BLaER1 treated with 17β-estradiol and CSF1 and Interleukin-3, amounts not matched to agents 10 nM and 100 nM (cell line): ENCODE data around the gene GNB1L.

Experiments used
- H3K27ac ChIP-seq, 11 experiments: shearing (Covaris generic); formaldehyde crosslinking; 2 replicates each; pipeline ENCODE4 v1.8.1; 2022
- H3K27me3 ChIP-seq, 11 experiments: shearing (Covaris generic); formaldehyde crosslinking; 2 replicates each; pipeline ENCODE4 v1.8.1; 2022
- H3K36me3 ChIP-seq, 11 experiments: shearing (Covaris generic); formaldehyde crosslinking; 2 replicates each; pipeline ENCODE4 v1.8.1; 2022
- H3K4me1 ChIP-seq, 10 experiments: shearing (Covaris generic); formaldehyde crosslinking; 2 replicates each; pipeline ENCODE4 v1.8.1; 2022
- H3K4me2 ChIP-seq, 11 experiments: shearing (Covaris generic); formaldehyde crosslinking; 2 replicates each; pipeline ENCODE4 v1.8.1; 2022
- H3K4me3 ChIP-seq, 10 experiments: shearing (Covaris generic); formaldehyde crosslinking; 2 replicates each; pipeline ENCODE4 v1.8.1; 2022
- H3K9ac ChIP-seq, 11 experiments: shearing (Covaris generic); formaldehyde crosslinking; 2 replicates each; pipeline ENCODE4 v1.8.1; 2022
- H3K9me3 ChIP-seq, 11 experiments: shearing (Covaris generic); formaldehyde crosslinking; replicated peaks in 1 of 11; 2 replicates each; pipeline ENCODE4 v1.8.1; 2022
- H4K20me1 ChIP-seq, 11 experiments: shearing (Covaris generic); formaldehyde crosslinking; 2 replicates each; pipeline ENCODE4 v1.8.1; 2022
- Cebpa-rat ChIP-seq, 11 experiments: shearing (Covaris generic); IDR thresholded peaks; 2 replicates each; pipeline ENCODE4 v1.8.1; 2022

GNB1L gene

GRCh38 chr22:19848298-19849224 lies 6.1 kb downstream of the GNB1L start:
- Histone ChIP-seq H3K36me3 (peaks cover 40 to 65% (median 53%) of the 10 kb centered on the region in 11 experiments), H3K4me3 (no peak overlapping the region), H3K27me3 (no peaks in the 10 kb centered on the region), H3K9me3 (no peaks in the 10 kb centered on the region), H3K4me2 (peak overlapping the region in 7 of 11 experiments; percentile 4 to 43 (median 20); a peak in 10 of 22 replicates), H3K27ac (0 out of 22 replicates have a peak overlapping the region, but pooled peaks of 1 of the 11 experiments have one; percentile 9), H4K20me1 (peaks cover 5 to 100% (median 81%) of the 10 kb centered on the region in 11 experiments; a peak in 21 of 22 replicates), H3K4me1 (peaks cover 59 to 91% (median 72%) of the 10 kb centered on the region in 10 experiments), H3K9ac (peak overlapping the region in 1 of 11 experiments; percentile 22; a peak in 1 of 22 replicates)
- no peak for TF ChIP-seq Cebpa-rat (IDR thresholded peaks at IDR 0.05)

- Histone ChIP-seq H3K9me3 (no peaks in the 10 kb centered on the region), H3K9ac (no peak overlapping the region), H3K4me3 (no peak overlapping the region), H3K27ac (no peak overlapping the region), H3K4me1 (peaks cover 59 to 91% (median 72%) of the 10 kb centered on the region in 10 experiments), H3K27me3 (no peaks in the 10 kb centered on the region), H4K20me1 (peaks cover 0 to 100% (median 68%) of the 10 kb centered on the region in 11 experiments; a peak in 19 of 22 replicates), H3K36me3 (peaks cover 39 to 58% (median 50%) of the 10 kb centered on the region in 11 experiments), H3K4me2 (peak overlapping the region in 2 of 11 experiments; percentile 79 to 93; a peak in 2 of 22 replicates)
- no peak for TF ChIP-seq Cebpa-rat (IDR thresholded peaks at IDR 0.05)
Measured at GRCh38 chr22:19847345-19847632, 7.4 kb downstream of the GNB1L start.

- H3K4me1 ChIP-seq, result peaks cover 60 to 91% (median 73%) of the 10 kb centered on the region in 10 experiments
- H3K4me3 ChIP-seq, result no peak overlapping the region
- peaks cover 0 to 100% (median 63%) of the 10 kb centered on the region in 11 experiments; a peak in 18 of 22 replicates for H4K20me1 ChIP-seq
- TF ChIP-seq Cebpa-rat (IDR thresholded peaks at IDR 0.05), result no peak
- no peak overlapping the region for H3K27ac ChIP-seq
- peak overlapping the region in 6 of 11 experiments; percentile 3 to 93 (median 80); a peak in 7 of 22 replicates for H3K4me2 ChIP-seq
- H3K9ac ChIP-seq, result no peak overlapping the region
- no peaks in the 10 kb centered on the region for H3K27me3 ChIP-seq
- no peaks in the 10 kb centered on the region for H3K9me3 ChIP-seq
- H3K36me3 ChIP-seq, result peaks cover 34 to 53% (median 45%) of the 10 kb centered on the region in 11 experiments
Measured at GRCh38 chr22:19846620-19847344, 7.9 kb downstream of the GNB1L start.

GRCh38 chr22:19845054-19845722 lies 9.5 kb downstream of the GNB1L start:
- no peak for TF ChIP-seq Cebpa-rat (IDR thresholded peaks at IDR 0.05)
- peak overlapping the region; percentile 54 to 73 (median 65); a peak in 21 of 22 replicates for H3K9ac ChIP-seq
- H4K20me1 ChIP-seq, result peaks cover 0 to 99% (median 48%) of the 10 kb centered on the region in 11 experiments; a peak in 18 of 22 replicates
- no peaks in the 10 kb centered on the region for H3K9me3 ChIP-seq
- peak overlapping the region; percentile 77 to 96 (median 87) for H3K4me2 ChIP-seq
- H3K36me3 ChIP-seq, result peaks cover 18 to 37% (median 30%) of the 10 kb centered on the region in 11 experiments; a peak in 20 of 22 replicates
- H3K4me3 ChIP-seq, result peak overlapping the region in 8 of 10 experiments; percentile 17 to 54 (median 24); a peak in 13 of 20 replicates
- no peaks in the 10 kb centered on the region for H3K27me3 ChIP-seq
- H3K4me1 ChIP-seq, result peaks cover 53 to 81% (median 70%) of the 10 kb centered on the region in 10 experiments
- H3K27ac ChIP-seq, result peak overlapping the region; percentile 48 to 77 (median 67); a peak in 21 of 22 replicates

GRCh38 chr22:19844377-19845053 lies 10.2 kb downstream of the GNB1L start:
- peak overlapping the region; percentile 55 to 77 (median 69) for H3K27ac ChIP-seq
- H3K4me2 ChIP-seq, result peak overlapping the region; percentile 77 to 96 (median 87)
- H3K4me3 ChIP-seq, result peak overlapping the region; percentile 7 to 54 (median 24); a peak in 15 of 20 replicates
- peak overlapping the region; percentile 54 to 73 (median 65) for H3K9ac ChIP-seq
- no peak for TF ChIP-seq Cebpa-rat (IDR thresholded peaks at IDR 0.05)
- H3K27me3 ChIP-seq, result no peaks in the 10 kb centered on the region
- peaks cover 0 to 99% (median 45%) of the 10 kb centered on the region in 11 experiments; a peak in 17 of 22 replicates for H4K20me1 ChIP-seq
- H3K9me3 ChIP-seq, result no peaks in the 10 kb centered on the region
- H3K4me1 ChIP-seq, result peaks cover 53 to 77% (median 70%) of the 10 kb centered on the region in 10 experiments
- peaks cover 11 to 31% (median 24%) of the 10 kb centered on the region in 11 experiments; a peak in 20 of 22 replicates for H3K36me3 ChIP-seq

- no peak for TF ChIP-seq Cebpa-rat (IDR thresholded peaks at IDR 0.05)
- peak overlapping the region; percentile 77 to 96 (median 87) for H3K4me2 ChIP-seq
- H3K36me3 ChIP-seq, result peaks cover 10 to 25% (median 20%) of the 10 kb centered on the region in 11 experiments; a peak in 19 of 22 replicates
- peak overlapping the region; percentile 55 to 77 (median 69) for H3K27ac ChIP-seq
- H3K4me3 ChIP-seq, result peak overlapping the region in 9 of 10 experiments; percentile 10 to 33 (median 23); a peak in 11 of 20 replicates
- peaks cover 0 to 99% (median 42%) of the 10 kb centered on the region in 11 experiments; a peak in 17 of 22 replicates for H4K20me1 ChIP-seq
- no peaks in the 10 kb centered on the region for H3K9me3 ChIP-seq
- peaks cover 53 to 71% (median 68%) of the 10 kb centered on the region in 10 experiments for H3K4me1 ChIP-seq
- no peaks in the 10 kb centered on the region for H3K27me3 ChIP-seq
- peak overlapping the region; percentile 54 to 73 (median 65); a peak in 21 of 22 replicates for H3K9ac ChIP-seq
Measured at GRCh38 chr22:19843857-19844376, 10.8 kb downstream of the GNB1L start.

GRCh38 chr22:19843107-19843856 lies 11.4 kb downstream of the GNB1L start:
- no peak for TF ChIP-seq Cebpa-rat (IDR thresholded peaks at IDR 0.05)
- H3K4me2 ChIP-seq, result peak overlapping the region; percentile 77 to 96 (median 87)
- peak overlapping the region; percentile 55 to 77 (median 69); a peak in 21 of 22 replicates for H3K27ac ChIP-seq
- H3K9me3 ChIP-seq, result no peaks in the 10 kb centered on the region
- H4K20me1 ChIP-seq, result peaks cover 0 to 94% (median 36%) of the 10 kb centered on the region in 11 experiments; a peak in 16 of 22 replicates
- peaks cover 50 to 65% (median 61%) of the 10 kb centered on the region in 10 experiments for H3K4me1 ChIP-seq
- H3K4me3 ChIP-seq, result peak overlapping the region in 1 of 10 experiments; percentile 21; a peak in 1 of 20 replicates
- peaks cover 4 to 19% (median 14%) of the 10 kb centered on the region in 11 experiments; a peak in 17 of 22 replicates for H3K36me3 ChIP-seq
- H3K9ac ChIP-seq, result peak overlapping the region; percentile 54 to 73 (median 65); a peak in 21 of 22 replicates
- H3K27me3 ChIP-seq, result no peaks in the 10 kb centered on the region
